ENCODE results near the gene UTS2B. TPM values are rescaled to one million over a fixed set of nuclear protein-coding genes. Genes with fewer than 3 reads are reported as not detected.

UTS2B gene
- total RNA-seq, result 0.59 and 0.73 TPM in 2 replicates

GRCh38 chr3:191329654-191330529, at the start of gene UTS2B:
Gene UTS2B (minus strand): TSS chr3:191330526. CDS start chr3:191282189, 48,337 bp downstream.

GRCh38 chr3:191328962-191329653, 1.2 kb downstream of the UTS2B start, which contains the start of gene CCDC50:
Gene CCDC50 (plus strand): TSS chr3:191329394. CDS start chr3:191329675, 281 bp downstream.

Other genes starting within 250 kb of the UTS2B start
- not detected in 2 replicates for gene OSTN, start 131.3 kb downstream of the UTS2B start, total RNA-seq
- gene CCDC50, start 1.1 kb downstream of the UTS2B start, total RNA-seq, result 52.2 and 62.6 TPM in 2 replicates
- gene PYDC2, start 130.6 kb upstream of the UTS2B start, total RNA-seq, result not detected in 2 replicates

Data from subcutaneous preadipocyte (primary cell).